Measurements from ENCODE around the gene HEXD. TPM values are rescaled to one million over a fixed set of nuclear protein-coding genes. Genes with fewer than 3 reads are reported as not detected.

HEXD gene
- total RNA-seq, 1 experiment from 2014 or later: 29.5 TPM

DNA sequence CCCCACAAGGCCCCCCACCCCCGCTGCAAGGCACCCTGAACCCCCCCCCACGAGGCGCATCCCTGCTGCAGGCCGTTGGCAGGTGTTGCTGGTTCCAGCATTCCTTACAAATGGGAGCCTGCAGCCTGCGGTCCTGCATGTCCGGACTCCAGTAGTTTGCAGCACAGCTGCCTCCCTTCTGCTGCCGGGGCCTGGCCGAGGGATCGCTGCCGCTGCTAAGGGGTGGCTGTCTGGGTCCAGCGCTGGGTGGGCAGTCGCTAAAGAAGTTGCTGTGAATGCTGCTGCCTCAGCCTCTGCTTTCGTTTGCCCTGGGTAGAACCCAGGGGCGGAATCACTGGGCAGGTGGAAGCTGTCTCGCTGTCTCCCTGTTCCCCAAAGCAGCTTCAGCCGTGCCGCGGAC is 34.7 kb upstream of the HEXD start:
- intact Hi-C loops (cut with micrococcal nuclease; ENCODE audit: unreplicated experiment): no loop called here
- ChIA-PET CTCF (no interaction called here), POLR2A (no interaction called here)
- no peaks in the 10 kb centered on the region for H3K4me1 Mint-ChIP-seq (ENCODE audit: low read depth, unreplicated experiment)
- no peaks in the 10 kb centered on the region for H3K27me3 Mint-ChIP-seq (ENCODE audit: insufficient read depth, unreplicated experiment)
- TF ChIP-seq, protein P1, sequence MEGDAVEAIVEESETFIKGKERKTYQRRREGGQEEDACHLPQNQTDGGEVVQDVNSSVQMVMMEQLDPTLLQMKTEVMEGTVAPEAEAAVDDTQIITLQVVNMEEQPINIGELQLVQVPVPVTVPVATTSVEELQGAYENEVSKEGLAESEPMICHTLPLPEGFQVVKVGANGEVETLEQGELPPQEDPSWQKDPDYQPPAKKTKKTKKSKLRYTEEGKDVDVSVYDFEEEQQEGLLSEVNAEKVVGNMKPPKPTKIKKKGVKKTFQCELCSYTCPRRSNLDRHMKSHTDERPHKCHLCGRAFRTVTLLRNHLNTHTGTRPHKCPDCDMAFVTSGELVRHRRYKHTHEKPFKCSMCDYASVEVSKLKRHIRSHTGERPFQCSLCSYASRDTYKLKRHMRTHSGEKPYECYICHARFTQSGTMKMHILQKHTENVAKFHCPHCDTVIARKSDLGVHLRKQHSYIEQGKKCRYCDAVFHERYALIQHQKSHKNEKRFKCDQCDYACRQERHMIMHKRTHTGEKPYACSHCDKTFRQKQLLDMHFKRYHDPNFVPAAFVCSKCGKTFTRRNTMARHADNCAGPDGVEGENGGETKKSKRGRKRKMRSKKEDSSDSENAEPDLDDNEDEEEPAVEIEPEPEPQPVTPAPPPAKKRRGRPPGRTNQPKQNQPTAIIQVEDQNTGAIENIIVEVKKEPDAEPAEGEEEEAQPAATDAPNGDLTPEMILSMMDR (IDR thresholded peaks at IDR 0.05; ENCODE audit: insufficient read depth in 1 of 2, low read depth in 1 of 2, low read length in 1 of 2, severe bottlenecking in 1 of 2, unreplicated experiment in 1 of 2): no peak
- DNase-seq: no peak
- peaks cover 9% of the 10 kb centered on the region; the same call in 1 of the 2 replicates for H3K4me1 ChIP-seq
- H3K4me3 ChIP-seq (ENCODE audit: low read depth, low read length): no peak overlapping the region
- no peaks in the 10 kb centered on the region for H3K9me3 Mint-ChIP-seq (ENCODE audit: unreplicated experiment)
- H3K27ac Mint-ChIP-seq (ENCODE audit: unreplicated experiment): no peak overlapping the region
- no TSS peak for BruUV-seq (replicated peaks)
- no peaks in the 10 kb centered on the region for H3K27me3 ChIP-seq (replicated peaks; ENCODE audit: control insufficient read depth, insufficient read depth, low read length)
- H3K9me3 ChIP-seq: no peaks in the 10 kb centered on the region
- H3K4me3 Mint-ChIP-seq (ENCODE audit: unreplicated experiment): no peak overlapping the region
- H3K36me3 ChIP-seq (ENCODE audit: control insufficient read depth, insufficient read depth, low read length): no peaks in the 10 kb centered on the region
- no peaks in the 10 kb centered on the region for H3K36me3 Mint-ChIP-seq (ENCODE audit: insufficient read depth, unreplicated experiment)

DNA sequence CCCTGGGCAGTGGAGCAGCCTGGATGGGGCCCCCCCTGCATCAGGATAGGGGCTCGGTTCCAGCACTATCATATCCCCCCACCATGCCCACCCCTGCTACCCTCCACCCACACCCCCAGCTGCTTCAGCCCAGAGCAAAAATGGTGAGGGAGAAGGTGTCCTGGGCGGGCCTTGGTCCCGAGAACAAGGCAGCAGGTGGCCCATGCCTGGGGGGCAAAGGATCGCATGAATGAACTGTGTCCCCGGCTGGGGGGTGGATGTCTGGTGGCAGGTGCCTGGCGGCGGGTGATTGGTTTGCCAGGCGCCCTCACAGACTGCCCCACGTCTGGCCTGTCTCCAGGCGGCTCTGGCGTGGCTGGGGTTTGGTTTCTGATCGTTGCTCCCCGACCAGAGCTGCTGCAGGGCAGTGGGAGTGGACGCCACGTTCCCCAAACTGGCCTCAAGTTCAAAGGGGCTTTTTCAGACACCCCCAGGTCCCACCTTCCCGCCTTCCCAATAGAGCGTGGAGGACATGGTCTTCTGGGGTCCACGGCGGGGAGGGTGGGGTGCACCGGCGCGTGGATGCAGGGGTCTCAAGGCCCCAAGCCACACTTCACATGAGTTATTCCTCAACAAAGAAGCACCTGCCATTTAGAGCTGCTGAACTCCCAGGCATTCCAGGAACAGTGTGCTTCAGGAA is 34.0 kb upstream of the HEXD start:
- Histone ChIP-seq H3K36me3 (ENCODE audit: control insufficient read depth, insufficient read depth, low read length) (no peaks in the 10 kb centered on the region), H3K4me1 (peaks cover 11% of the 10 kb centered on the region), H3K27me3 (replicated peaks; ENCODE audit: control insufficient read depth, insufficient read depth, low read length) (no peaks in the 10 kb centered on the region), H3K9me3 (no peaks in the 10 kb centered on the region), H3K4me3 (ENCODE audit: low read depth, low read length) (no peak overlapping the region)
- no peak overlapping the region for H3K4me3 Mint-ChIP-seq (ENCODE audit: unreplicated experiment)
- H3K9me3 Mint-ChIP-seq (ENCODE audit: unreplicated experiment): no peaks in the 10 kb centered on the region
- TF ChIP-seq, protein P1 (IDR thresholded peaks at IDR 0.05; ENCODE audit: insufficient read depth in 1 of 2, low read depth in 1 of 2, low read length in 1 of 2, severe bottlenecking in 1 of 2, unreplicated experiment in 1 of 2): no peak
- H3K36me3 Mint-ChIP-seq (ENCODE audit: insufficient read depth, unreplicated experiment): no peaks in the 10 kb centered on the region
- intact Hi-C loops (cut with micrococcal nuclease; ENCODE audit: unreplicated experiment): no loop called here
- no peak for DNase-seq
- H3K4me1 Mint-ChIP-seq (ENCODE audit: low read depth, unreplicated experiment): no peaks in the 10 kb centered on the region
- BruUV-seq (replicated peaks): no TSS peak
- no peak overlapping the region for H3K27ac Mint-ChIP-seq (ENCODE audit: unreplicated experiment)
- ChIA-PET POLR2A (no interaction called here), CTCF (no interaction called here)
- H3K27me3 Mint-ChIP-seq (ENCODE audit: insufficient read depth, unreplicated experiment): no peaks in the 10 kb centered on the region

DNA sequence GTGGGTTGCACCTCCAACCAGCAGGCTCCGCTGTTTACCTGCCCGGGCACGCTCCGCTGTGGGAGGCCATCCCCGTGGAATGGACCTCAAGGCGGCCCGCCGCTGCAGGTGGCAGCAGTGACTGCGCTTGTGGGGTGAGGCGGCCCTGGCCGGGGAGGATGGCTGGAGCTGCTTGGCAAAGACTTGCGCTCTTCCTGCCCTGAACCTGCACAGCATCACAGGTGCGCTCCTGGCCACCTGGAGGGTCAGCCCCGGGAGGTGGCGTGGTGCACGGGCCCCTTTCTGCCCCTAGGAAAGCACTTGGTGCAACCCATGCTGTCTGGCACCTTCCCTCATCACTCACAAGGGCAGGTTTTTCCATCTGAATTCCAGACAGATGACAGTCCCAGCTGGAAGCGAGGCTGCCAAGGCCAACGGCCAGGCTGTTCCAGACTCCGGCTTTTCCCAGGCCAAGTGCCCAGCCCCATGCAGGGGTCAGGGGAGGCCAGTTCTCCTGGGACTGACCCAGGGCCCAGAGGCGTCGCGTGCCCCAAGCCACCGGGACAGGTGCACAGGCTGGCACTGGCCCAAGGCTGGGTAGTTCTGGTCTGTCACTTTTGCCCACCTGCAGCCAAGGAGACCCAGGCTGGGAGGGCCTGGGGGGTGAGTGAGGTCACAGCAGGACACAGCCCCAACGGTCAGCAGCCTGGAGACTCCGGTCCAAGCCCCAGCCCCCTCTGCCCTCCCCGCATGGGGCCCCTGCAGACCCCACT is 33.2 kb upstream of the HEXD start:
- no peaks in the 10 kb centered on the region for H3K36me3 ChIP-seq (ENCODE audit: control insufficient read depth, insufficient read depth, low read length)
- Mint-ChIP-seq H3K9me3 (ENCODE audit: unreplicated experiment) (no peaks in the 10 kb centered on the region), H3K27me3 (ENCODE audit: insufficient read depth, unreplicated experiment) (no peaks in the 10 kb centered on the region), H3K4me1 (ENCODE audit: low read depth, unreplicated experiment) (no peaks in the 10 kb centered on the region), H3K27ac (ENCODE audit: unreplicated experiment) (no peak overlapping the region), H3K4me3 (ENCODE audit: unreplicated experiment) (no peak overlapping the region), H3K36me3 (ENCODE audit: insufficient read depth, unreplicated experiment) (no peaks in the 10 kb centered on the region)
- H3K4me3 ChIP-seq (ENCODE audit: low read depth, low read length): no peak overlapping the region
- intact Hi-C loops (cut with micrococcal nuclease; ENCODE audit: unreplicated experiment): no loop called here
- BruUV-seq (replicated peaks): no TSS peak
- peaks cover 14% of the 10 kb centered on the region for H3K4me1 ChIP-seq
- no peaks in the 10 kb centered on the region for H3K9me3 ChIP-seq
- CTCF ChIA-PET: interaction anchor here (0.6 to 1.0 kb wide), 2 partner anchors 148 to 340 kb away, joined by 4 read pairs; no protein-coding TSS in a partner anchor
- peak; percentile 67 to 72 for DNase-seq
- POLR2A ChIA-PET: no interaction called here
- TF ChIP-seq, protein P1 (IDR thresholded peaks at IDR 0.05; ENCODE audit: insufficient read depth in 1 of 2, low read depth in 1 of 2, low read length in 1 of 2, severe bottlenecking in 1 of 2, unreplicated experiment in 1 of 2): peak; percentile 25 to 37
- no peaks in the 10 kb centered on the region for H3K27me3 ChIP-seq (replicated peaks; ENCODE audit: control insufficient read depth, insufficient read depth, low read length)
